SK-N-SH (cell line): ENCODE measurements around the gene NCOR2. TPM values are rescaled to one million over a fixed set of nuclear protein-coding genes. Genes with fewer than 3 reads are reported as not detected.

ENCODE experiments used
- CTCF ChIA-PET: fragments of 300-600, 350-600 bp; formaldehyde crosslinking; extraction: SDS; loops from one replicate; lab custom pipeline; 2021; lab: Yijun Ruan, JAX
- POLR2A ChIA-PET: fragments of 350-600 bp; sonication (Branson Sonifier 250); formaldehyde crosslinking; extraction: SDS; loops from one replicate; lab custom pipeline; 2020; ENCODE audit warnings: antibody characterized with exemption, inconsistent platforms; lab: Yijun Ruan, JAX
- DNase-seq: peaks from one replicate; pipeline ENCODE4 v3.0.0; 2012
- H2AFZ ChIP-seq: fragments of 200-600 bp; sonication (generic); 2 replicates; pipeline ENCODE4 v1.8.1; 2016; ENCODE audit warnings: antibody characterized with exemption, mild to moderate bottlenecking, low read depth
- H3F3A ChIP-seq: fragments of 200-600 bp; sonication (generic); replicated peaks from 2 replicates; pipeline ENCODE3; 2016; ENCODE audit warnings: antibody characterized with exemption, mild to moderate bottlenecking; ENCODE audit not compliant: insufficient read depth
- H3K27ac ChIP-seq, 2 experiments: fragments of 200-500 bp in 1 of 2; fragments of 200-600 bp in 1 of 2; sonication (Bioruptor generic) in 1 of 2; sonication (generic), shearing (Covaris generic) in 1 of 2; 2 replicates each; pipeline versions ENCODE4 v1.5.1 to v1.6.1; 2014 to 2016; ENCODE audit warnings: low read depth in 2 of 2, inconsistent platforms in 1 of 2, low read length in 1 of 2, mild to moderate bottlenecking in 1 of 2, mixed read lengths in 1 of 2
- H3K27me3 ChIP-seq: fragments of 200-600 bp; sonication (generic), shearing (Covaris generic); 2 replicates; pipeline ENCODE4 v1.6.1; 2016; ENCODE audit warnings: mixed run types; ENCODE audit not compliant: insufficient read depth
- H3K36me3 ChIP-seq, 2 experiments: fragments of 200-500 bp in 1 of 2; fragments of 200-600 bp in 1 of 2; sonication (Bioruptor generic) in 1 of 2; sonication (generic) in 1 of 2; replicated peaks in 1 of 2; 2 replicates each; pipeline versions ENCODE3 to v1.5.1; 2014 to 2016; ENCODE audit warnings: low read length in 1 of 2, mild to moderate bottlenecking in 1 of 2; ENCODE audit not compliant: insufficient read depth in 2 of 2, control insufficient read depth in 1 of 2
- H3K4me1 ChIP-seq, 2 experiments: fragments of 200-500 bp in 1 of 2; fragments of 200-600 bp in 1 of 2; sonication (Bioruptor generic) in 1 of 2; sonication (generic), shearing (Covaris generic) in 1 of 2; 2 replicates each; pipeline versions ENCODE4 v1.5.1 to v1.6.1; 2014 to 2016; ENCODE audit warnings: low read depth in 1 of 2, low read length in 1 of 2, mixed run types in 1 of 2; ENCODE audit not compliant: insufficient read depth in 2 of 2, control insufficient read depth in 1 of 2
- H3K4me2 ChIP-seq: fragments of 200-600 bp; sonication (generic), shearing (Covaris generic); 2 replicates; pipeline ENCODE4 v1.6.1; 2017; ENCODE audit warnings: mixed run types
- H3K4me3 ChIP-seq, 2 experiments: fragments of 200-500 bp in 1 of 2; fragments of 200-600 bp in 1 of 2; sonication (Bioruptor generic) in 1 of 2; sonication (generic), shearing (Covaris generic) in 1 of 2; 2 replicates each; pipeline versions ENCODE4 v1.5.1 to v1.8.1; 2014 to 2016; ENCODE audit warnings: low read depth in 2 of 2, inconsistent platforms in 1 of 2, low read length in 1 of 2, mild to moderate bottlenecking in 1 of 2, mixed read lengths in 1 of 2, moderate library complexity in 1 of 2
- H3K79me2 ChIP-seq: fragments of 200-600 bp; sonication (generic); 2 replicates; pipeline ENCODE4 v1.8.1; 2017; ENCODE audit warnings: mild to moderate bottlenecking; ENCODE audit not compliant: insufficient read depth
- H3K9ac ChIP-seq: fragments of 200-600 bp; sonication (generic); 2 replicates; pipeline ENCODE4 v1.6.1; 2017; ENCODE audit warnings: mixed run types
- H3K9me2 ChIP-seq: fragments of 200-600 bp; sonication (generic); 2 replicates; pipeline ENCODE4 v1.6.1; 2017; ENCODE audit warnings: mixed run types
- H3K9me3 ChIP-seq: fragments of 200-600 bp; sonication (generic); 2 replicates; pipeline ENCODE4 v1.6.1; 2017; ENCODE audit warnings: mixed run types, mild to moderate bottlenecking, moderate library complexity
- H4K20me1 ChIP-seq: fragments of 200-600 bp; sonication (generic); 2 replicates; pipeline ENCODE4 v1.6.1; 2017; ENCODE audit warnings: mild to moderate bottlenecking, mixed run types; ENCODE audit not compliant: insufficient read depth
- FOSL2 ChIP-seq: IDR thresholded peaks from 2 replicates; pipeline ENCODE4 v1.4.0; 2012; ENCODE audit warnings: low read depth, mild to moderate bottlenecking, moderate library complexity, borderline replicate concordance
- FOXJ3 ChIP-seq: sonication (generic); formaldehyde crosslinking; IDR thresholded peaks from 2 replicates; pipeline ENCODE4 v1.5.1; 2020; ENCODE audit warnings: mild to moderate bottlenecking, missing genetic modification reagents
- GATA2 ChIP-seq: sonication (generic); formaldehyde crosslinking; IDR thresholded peaks from 2 replicates; pipeline ENCODE4 v1.5.0; 2020; ENCODE audit warnings: mild to moderate bottlenecking, missing genetic modification reagents
- JUND ChIP-seq: IDR thresholded peaks from 2 replicates; pipeline ENCODE4 v1.4.0; 2012
- MXI1 ChIP-seq: IDR thresholded peaks from 2 replicates; pipeline ENCODE4 v1.6.1; 2012; ENCODE audit warnings: mild to moderate bottlenecking, low read depth, low read length, improper control_type of control experiment
- NRF1 ChIP-seq: IDR thresholded peaks from 2 replicates; pipeline ENCODE4 v1.6.1; 2012; ENCODE audit warnings: low read depth, mild to moderate bottlenecking, low read length
- POLR2AphosphoS5 ChIP-seq: IDR thresholded peaks from 2 replicates; pipeline ENCODE4 v1.6.1; 2012; ENCODE audit warnings: low read depth, low read length
- RAD21 ChIP-seq: IDR thresholded peaks from 2 replicates; pipeline ENCODE4 v1.6.1; 2012; ENCODE audit warnings: mild to moderate bottlenecking, low read length
- REST ChIP-seq: IDR thresholded peaks from 2 replicates; pipeline ENCODE4 v1.6.1; 2012; ENCODE audit warnings: mild to moderate bottlenecking, low read depth, low read length, moderate library complexity
- SIN3A ChIP-seq: IDR thresholded peaks from 2 replicates; pipeline ENCODE4 v1.6.1; 2012; ENCODE audit warnings: low read depth, mild to moderate bottlenecking, low read length, moderate library complexity, borderline replicate concordance
- SMC3 ChIP-seq: IDR thresholded peaks from 2 replicates; pipeline ENCODE4 v1.6.1; 2012; ENCODE audit warnings: low read depth, low read length, improper control_type of control experiment
- TAF1 ChIP-seq: IDR thresholded peaks from 2 replicates; pipeline ENCODE4 v1.6.1; 2012; ENCODE audit warnings: low read depth, mild to moderate bottlenecking, low read length, moderate library complexity, borderline replicate concordance
- TEAD4 ChIP-seq: IDR thresholded peaks from 2 replicates; pipeline ENCODE4 v1.4.0; 2012; ENCODE audit warnings: mild to moderate bottlenecking, borderline replicate concordance; ENCODE audit not compliant: insufficient read depth
- YY1 ChIP-seq: IDR thresholded peaks from 2 replicates; pipeline ENCODE4 v1.4.0; 2012; ENCODE audit warnings: low read depth, mild to moderate bottlenecking
- ZBTB33 ChIP-seq: IDR thresholded peaks from 2 replicates; pipeline ENCODE4 v1.4.0; 2012; ENCODE audit warnings: low read depth, borderline replicate concordance
- WGBS: methylation state at CpG from one replicate; pipeline ENCODE4 v1.1.6; 2017; ENCODE audit warnings: low lambda C conversion rate; 5-methylcytosine and 5-hydroxymethylcytosine counted together
- polyA plus RNA-seq, 3 experiments: library from polyadenylated mRNA; depleted of rRNA; stranded (reverse); fragments of >200 nt; gene quantifications; 2 replicates each; pipeline ENCODE4 v1.2.3, GENCODE V29; 2012
- TF ChIP-seq, protein P1 (sequence below): fragments of 200-600 bp; sonication (generic); IDR thresholded peaks from 2 replicates; pipeline ENCODE4 v1.6.1; 2017; ENCODE audit warnings: antibody characterized with exemption, mild to moderate bottlenecking, moderate library complexity
- TF ChIP-seq, protein P2 (sequence below): fragments of 150-350 bp; IDR thresholded peaks from 2 replicates; pipeline ENCODE4 v1.6.1; 2017; ENCODE audit warnings: antibody characterized with exemption, low read length, low read depth, borderline replicate concordance

NCOR2 gene
- polyA plus RNA-seq, 1 of the 3 experiments (the other 2 are of a cell fraction) = 19.0 TPM

DNA sequence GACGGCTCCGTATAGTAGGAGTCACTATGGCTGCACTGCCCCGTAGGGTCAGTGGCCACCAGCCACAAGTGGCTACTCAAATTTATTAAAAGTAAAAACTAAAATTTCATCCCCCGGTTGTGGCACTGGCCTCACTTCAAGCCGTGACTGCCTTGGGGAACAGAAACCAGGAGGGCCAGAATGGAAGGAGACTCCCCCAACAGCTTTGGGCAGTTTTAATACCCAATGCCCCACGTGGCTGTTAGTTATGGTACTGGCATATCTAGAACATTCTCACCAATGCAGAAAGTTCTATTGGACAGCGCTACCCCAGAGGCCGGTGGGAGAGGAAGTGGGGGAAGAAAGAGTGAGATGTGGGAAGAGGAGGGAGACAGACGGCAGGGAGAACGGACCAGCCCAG lies 6.2 kb downstream of the NCOR2 start:
- no peak overlapping the region for H3K4me2 ChIP-seq
- H3K4me3 ChIP-seq = no peak overlapping the region
- no peaks in the 10 kb centered on the region for H3K9me3 ChIP-seq
- DNase-seq = no peak
- no peak overlapping the region for H3K9ac ChIP-seq
- no peak overlapping the region for H2AFZ ChIP-seq
- no peaks in the 10 kb centered on the region for H3K27me3 ChIP-seq
- TF ChIP-seq NRF1 (no peak), SMC3 (no peak), FOSL2 (no peak), TEAD4 (no peak), REST (no peak), GATA2 (no peak), YY1 (no peak), POLR2AphosphoS5 (no peak), TAF1 (no peak), RAD21 (no peak), FOXJ3 (CRISPR knock-in tag) (no peak), SIN3A (no peak), MXI1 (no peak), ZBTB33 (no peak), JUND (no peak)
- TF ChIP-seq, protein P1, sequence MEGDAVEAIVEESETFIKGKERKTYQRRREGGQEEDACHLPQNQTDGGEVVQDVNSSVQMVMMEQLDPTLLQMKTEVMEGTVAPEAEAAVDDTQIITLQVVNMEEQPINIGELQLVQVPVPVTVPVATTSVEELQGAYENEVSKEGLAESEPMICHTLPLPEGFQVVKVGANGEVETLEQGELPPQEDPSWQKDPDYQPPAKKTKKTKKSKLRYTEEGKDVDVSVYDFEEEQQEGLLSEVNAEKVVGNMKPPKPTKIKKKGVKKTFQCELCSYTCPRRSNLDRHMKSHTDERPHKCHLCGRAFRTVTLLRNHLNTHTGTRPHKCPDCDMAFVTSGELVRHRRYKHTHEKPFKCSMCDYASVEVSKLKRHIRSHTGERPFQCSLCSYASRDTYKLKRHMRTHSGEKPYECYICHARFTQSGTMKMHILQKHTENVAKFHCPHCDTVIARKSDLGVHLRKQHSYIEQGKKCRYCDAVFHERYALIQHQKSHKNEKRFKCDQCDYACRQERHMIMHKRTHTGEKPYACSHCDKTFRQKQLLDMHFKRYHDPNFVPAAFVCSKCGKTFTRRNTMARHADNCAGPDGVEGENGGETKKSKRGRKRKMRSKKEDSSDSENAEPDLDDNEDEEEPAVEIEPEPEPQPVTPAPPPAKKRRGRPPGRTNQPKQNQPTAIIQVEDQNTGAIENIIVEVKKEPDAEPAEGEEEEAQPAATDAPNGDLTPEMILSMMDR = no peak
- TF ChIP-seq, protein P2, sequence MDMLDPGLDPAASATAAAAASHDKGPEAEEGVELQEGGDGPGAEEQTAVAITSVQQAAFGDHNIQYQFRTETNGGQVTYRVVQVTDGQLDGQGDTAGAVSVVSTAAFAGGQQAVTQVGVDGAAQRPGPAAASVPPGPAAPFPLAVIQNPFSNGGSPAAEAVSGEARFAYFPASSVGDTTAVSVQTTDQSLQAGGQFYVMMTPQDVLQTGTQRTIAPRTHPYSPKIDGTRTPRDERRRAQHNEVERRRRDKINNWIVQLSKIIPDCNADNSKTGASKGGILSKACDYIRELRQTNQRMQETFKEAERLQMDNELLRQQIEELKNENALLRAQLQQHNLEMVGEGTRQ = no peak
- H4K20me1 ChIP-seq = peaks cover 98% of the 10 kb centered on the region
- H3K4me1 ChIP-seq = peaks cover 0 to 54% of the 10 kb centered on the region in 2 experiments; a peak in 3 of 4 replicates
- peaks cover 3 to 7% of the 10 kb centered on the region in 2 experiments for H3K36me3 ChIP-seq
- no peaks in the 10 kb centered on the region for H3K9me2 ChIP-seq
- peaks cover 5% of the 10 kb centered on the region for H3F3A ChIP-seq
- WGBS = 96% methylated on average over 10 of the region's 10 CpGs
- H3K79me2 ChIP-seq = peaks cover 98% of the 10 kb centered on the region
- ChIA-PET POLR2A (no interaction called here), CTCF (interaction anchor here (1.2 to 1.7 kb wide), 3 partner anchors 10 to 205 kb away, joined by 3 read pairs; no protein-coding TSS in a partner anchor)
- H3K27ac ChIP-seq = peak overlapping the region in 1 of 2 experiments; percentile 28; a peak in 1 of 4 replicates
